Cortex of kidney (tissue), 1 donor: ENCODE results near the gene GRAMD2A.

Source experiments
- DNase-seq: peaks from one replicate; lab custom pipeline; 2025; lab: John Stamatoyannopoulos, UW

The GRAMD2A gene

DNA sequence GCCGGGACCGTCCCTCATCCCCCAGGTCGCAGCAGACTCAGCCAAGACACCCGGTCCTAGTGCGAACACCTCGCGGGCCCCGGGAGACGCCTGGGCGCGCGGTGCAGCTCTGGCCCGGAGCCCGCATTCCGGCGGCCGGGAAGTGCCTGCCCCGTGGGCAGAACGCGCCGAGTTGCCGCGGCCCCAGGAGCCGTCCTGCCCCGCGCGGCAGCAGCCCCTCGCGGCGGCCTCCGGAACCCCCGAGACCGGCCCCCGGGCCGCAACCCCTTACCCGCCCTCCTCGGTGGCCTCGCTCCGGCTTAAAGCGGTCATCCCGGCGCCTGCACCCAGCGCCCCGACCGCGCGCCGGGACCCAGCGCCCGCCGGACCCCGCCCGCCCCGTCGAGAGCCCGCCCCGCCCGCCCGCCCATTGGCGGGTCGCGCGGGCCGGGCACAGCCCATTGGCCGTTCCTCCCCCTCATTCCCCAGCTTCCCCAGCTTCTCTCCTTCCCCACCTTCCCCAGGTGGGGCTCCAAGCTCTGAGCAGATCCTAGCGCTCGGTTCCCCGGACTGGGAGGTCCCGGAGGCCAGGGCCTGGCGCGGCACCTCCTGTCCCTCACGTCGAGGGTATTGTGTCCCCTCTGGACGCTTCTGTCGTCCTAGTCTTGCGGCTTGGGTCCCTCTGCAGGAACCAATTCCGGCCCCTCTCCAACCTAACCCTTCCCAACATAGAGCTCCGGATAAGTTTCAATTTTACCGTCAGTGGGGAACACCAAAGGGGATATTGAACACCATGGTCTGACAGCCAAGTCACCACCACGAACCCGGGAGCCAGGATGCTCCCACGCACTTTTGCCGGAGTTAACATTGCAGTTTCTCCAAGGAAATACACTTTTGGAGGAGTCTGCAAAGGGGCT lies at the start of gene GRAMD2A:
TSS of gene GRAMD2A (minus strand) at position 328 of the 896 bp plus-strand sequence.
- no peak for DNase-seq

DNA sequence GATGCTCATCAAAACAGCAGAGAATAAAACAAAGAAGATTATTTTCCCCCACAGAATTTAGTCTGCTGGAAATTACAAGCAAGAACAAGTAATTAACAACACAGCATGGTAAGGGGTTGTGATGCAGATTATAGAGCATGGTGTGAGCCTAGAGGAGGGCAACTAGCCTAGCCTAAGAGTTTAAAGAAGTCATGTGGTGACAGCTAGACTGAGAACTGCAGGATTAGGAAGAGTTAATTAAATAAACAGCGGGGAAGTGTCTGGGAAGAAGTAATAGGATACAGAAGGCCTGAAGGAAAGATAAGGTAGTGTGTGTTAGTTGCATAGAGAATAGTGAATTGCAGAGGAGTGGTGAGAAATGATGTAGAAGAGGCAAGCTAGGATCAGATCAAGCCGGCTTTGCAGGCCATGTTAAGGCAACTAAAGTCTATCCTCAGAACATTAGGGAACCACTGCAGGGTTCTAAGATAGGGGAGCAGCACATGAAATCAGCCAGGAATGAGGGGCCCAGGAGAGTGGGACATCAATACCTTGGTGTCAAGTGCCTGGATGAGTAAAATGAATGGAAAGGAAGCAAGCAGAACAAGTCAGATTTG lies 45.3 kb upstream of the GRAMD2A start:
- DNase-seq = no peak

DNA sequence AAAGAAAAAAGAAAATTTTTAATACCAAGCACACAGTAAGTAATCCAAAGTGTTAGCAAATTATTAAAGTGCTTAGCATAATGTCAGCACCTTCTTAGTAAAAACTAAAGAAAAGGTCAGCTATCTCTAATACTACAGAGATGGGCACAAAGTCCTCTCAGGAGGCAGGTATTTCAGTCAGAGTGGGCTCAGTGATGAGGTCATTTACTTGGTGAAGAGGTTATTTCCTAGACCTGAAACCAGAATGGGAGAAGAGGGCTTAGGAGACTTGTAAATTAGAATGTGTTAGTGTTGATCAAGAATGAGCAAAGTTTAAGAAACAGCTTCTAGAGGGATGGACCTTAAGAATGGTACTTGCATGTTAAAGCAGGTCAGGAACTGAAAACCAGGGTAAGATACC lies 42.1 kb upstream of the GRAMD2A start:
- DNase-seq = no peak

DNA sequence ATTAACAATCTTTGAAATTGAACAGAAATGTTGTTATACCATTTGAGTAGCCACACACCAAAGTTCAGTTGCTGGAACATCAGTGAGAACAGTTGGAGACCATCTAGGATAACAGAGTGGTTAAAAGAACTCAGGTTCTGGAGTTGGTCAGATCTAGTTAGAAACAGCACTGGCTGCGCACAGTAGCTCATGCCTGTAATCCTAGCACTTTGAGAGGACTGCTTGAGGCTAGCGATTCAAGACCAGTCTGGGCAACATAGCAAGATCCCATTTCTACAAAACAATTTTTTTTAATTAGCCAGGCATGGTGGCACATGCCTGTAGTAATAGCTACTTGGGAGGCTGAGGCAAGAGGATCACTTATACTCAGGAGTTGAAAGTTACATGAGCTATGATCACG lies 41.0 kb upstream of the GRAMD2A start:
- DNase-seq = no peak

DNA sequence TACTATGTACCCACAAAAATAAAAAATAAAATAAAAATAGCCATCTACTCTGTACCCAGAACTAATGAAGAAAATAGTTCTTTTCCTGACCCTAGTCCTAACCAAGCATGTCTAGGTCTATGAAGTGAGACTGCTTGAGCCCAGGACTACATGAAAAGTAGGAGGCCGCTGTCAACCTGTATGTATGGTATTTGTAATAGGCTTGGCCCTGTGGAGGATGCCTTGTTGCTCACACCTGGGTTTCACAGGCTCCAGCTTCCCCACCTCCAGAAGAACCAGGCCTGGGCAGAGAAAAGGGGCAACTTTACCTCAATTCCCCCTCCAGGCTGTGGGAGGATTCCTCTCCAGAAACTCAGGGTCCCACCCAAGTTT lies 40.3 kb upstream of the GRAMD2A start:
- DNase-seq = no peak

DNA sequence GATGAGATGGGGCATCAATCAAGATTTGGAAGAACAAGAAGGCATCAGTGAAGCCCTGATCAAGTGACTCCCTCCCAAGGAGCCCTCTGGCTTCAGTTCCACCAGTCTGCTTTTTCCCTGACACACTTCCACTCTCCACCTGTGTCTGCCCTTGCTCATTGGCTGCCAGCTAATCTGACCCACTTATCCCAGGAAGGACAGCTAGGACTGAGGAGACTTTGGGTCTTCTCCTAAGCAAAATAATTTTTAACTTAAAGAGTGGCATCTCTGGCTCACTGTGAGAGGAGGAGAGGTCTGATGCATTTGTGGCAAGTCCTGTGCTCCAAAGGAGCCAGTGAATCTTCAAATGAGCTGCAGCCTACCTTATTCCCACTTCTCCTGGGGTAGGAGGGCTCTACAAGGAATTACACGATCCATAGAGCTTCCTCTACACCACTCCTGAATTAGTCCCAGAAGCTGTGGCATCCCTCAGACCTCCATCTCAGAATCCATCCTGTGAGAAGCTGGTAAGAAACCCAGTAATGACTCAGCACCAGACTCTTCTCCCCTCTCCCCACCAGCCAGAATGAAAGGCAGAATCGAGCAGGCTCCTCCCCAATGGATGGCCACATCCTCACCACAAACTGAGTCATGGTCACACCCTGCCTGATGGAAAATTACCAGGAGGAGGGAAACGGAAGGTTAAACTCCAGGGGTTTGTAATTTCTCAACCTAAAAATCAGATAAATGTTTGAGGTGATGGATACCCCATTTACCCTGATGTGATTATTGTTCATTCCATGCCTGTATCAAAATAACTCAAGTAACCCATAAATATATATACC lies 39.7 kb upstream of the GRAMD2A start:
- no peak for DNase-seq

DNA sequence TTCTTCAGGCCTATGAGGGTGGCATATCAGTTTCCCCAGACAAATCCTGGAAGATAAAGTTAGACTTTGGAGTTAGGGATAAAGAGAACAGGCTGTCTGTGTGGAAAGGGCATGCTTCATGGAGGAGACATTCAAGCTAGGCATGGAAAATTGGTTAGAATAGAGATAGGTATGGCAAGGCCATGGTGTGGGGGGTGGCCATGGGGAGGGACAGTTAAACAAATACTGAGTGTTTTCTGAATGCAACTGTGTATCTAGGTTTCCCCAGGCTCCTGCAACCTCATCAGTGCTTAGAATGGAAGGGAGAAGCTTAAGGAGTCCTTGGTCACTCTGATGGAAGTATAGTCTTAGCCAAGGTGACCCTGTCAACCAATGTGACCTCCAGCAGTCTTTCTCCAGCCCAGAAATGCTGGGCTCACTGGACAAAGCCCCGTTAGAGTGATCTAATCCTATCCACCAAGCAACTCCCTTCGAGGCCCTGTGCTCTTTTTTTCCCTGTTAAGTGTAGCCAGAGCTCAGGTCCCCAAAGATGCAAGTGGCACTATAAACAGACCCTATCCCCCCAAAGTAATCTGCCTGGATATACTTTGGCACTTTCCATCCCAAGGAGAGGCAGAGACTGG lies 38.9 kb upstream of the GRAMD2A start:
- no peak for DNase-seq

DNA sequence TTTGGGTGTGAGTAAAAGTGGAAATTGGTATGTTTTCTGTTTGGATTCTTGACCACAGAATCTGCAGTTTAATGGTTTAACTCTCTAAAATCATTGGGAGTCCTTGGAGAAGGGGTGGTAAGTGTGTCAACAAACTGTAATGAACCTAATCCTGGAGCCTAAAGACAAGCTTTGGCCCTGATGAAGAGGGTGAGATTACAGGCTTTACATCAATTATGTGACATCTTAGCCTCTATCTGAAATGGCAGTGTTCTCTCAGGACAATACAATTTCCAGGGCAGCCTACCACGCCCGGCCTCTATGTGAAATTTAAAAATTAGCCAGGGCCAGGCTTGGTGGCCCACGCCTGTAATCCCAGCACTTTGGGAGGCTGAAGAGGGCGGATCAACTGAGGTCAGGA lies 37.7 kb upstream of the GRAMD2A start:
- no peak for DNase-seq

DNA sequence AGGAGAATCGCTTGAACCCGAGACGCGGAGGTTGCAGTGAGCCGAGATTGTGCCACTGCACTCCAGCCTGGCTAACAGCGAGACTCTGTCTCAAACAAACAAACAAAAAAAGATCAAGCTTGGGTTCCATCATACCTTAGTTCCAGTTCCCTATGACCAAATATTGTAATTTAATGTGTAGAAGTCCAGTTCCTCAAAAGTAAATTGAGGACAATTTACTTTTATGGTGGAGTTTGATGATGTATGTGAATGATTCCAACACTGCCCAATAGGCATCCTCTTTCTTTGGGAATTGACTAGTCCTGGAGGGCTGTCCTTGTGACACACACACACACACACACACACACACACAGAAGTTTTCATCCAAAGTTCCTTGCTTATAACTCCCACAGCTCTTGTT lies 36.2 kb upstream of the GRAMD2A start:
- no peak for DNase-seq

DNA sequence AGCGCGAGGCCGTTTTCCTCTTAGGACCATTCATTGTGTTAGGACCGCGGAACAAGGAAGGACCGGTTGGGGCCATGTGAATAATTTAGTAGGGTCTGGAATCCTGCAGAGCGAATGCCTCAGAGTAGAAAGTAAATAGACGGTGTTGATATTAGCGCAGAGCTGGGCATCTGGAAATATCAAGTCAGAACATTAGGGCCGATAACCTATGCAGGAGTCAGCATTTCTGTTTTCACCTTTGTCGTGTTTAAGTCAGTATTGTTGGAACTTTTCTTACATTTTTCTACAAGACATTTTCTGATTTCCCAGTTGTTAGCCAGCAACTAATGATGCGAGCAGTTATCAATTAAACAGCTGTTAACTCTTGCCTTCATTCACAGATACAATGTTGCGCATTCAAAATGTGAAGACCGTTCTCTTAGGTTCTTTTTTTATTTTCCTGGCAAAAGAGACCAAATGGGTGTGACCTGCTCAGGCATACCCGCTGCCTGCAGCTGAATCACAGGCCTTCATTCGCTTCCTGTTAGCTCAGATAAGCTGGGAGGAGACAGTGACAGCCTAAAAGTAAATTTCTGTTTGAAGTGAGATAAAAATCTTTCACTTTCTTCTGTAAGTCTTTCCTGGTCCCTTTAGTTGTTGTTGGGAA lies 34.4 kb upstream of the GRAMD2A start:
- no peak for DNase-seq

DNA sequence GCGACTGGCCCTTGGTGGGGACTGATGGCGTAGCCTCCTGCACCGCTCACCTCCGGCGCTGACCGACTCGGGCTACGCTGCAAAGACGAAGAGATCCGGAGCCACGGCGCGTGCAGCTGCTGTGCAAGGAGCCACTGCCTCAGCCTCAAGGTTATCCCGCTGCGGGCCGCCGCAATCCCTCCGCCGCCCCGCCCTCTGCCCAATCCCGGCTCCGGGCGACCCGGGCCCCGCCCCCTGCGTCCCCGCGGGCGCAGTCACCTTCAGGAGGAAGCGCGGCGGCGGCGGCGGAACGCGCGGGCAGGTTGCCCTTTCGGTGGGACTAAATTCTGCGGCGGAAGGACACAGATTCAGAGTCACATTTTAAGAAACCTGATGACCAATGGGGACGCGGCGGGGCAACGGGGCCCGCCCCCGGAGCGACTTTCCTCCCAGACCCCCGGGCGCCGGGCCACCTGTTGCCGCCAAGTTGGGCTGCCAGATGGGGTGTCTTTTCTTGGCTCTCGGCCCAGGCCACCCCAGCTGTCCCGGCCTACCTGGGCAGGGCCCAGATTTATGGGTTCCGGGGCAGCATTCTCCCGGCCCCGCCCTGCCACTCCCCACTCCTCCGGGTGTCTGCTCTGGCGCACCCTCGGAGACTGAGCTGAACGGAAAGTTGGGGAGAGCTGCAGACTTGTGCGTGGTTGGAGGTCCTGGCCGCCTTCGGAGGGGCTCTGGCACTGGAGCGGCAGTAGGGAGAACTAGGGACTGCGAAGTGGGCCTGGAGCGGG lies 33.7 kb upstream of the GRAMD2A start, which contains the start of gene PKM:
TSS of gene PKM (minus strand) at position 125 of the 767 bp plus-strand sequence. CDS start 12,093 bp downstream, outside the sequence.
- DNase-seq = peak; percentile 80

DNA sequence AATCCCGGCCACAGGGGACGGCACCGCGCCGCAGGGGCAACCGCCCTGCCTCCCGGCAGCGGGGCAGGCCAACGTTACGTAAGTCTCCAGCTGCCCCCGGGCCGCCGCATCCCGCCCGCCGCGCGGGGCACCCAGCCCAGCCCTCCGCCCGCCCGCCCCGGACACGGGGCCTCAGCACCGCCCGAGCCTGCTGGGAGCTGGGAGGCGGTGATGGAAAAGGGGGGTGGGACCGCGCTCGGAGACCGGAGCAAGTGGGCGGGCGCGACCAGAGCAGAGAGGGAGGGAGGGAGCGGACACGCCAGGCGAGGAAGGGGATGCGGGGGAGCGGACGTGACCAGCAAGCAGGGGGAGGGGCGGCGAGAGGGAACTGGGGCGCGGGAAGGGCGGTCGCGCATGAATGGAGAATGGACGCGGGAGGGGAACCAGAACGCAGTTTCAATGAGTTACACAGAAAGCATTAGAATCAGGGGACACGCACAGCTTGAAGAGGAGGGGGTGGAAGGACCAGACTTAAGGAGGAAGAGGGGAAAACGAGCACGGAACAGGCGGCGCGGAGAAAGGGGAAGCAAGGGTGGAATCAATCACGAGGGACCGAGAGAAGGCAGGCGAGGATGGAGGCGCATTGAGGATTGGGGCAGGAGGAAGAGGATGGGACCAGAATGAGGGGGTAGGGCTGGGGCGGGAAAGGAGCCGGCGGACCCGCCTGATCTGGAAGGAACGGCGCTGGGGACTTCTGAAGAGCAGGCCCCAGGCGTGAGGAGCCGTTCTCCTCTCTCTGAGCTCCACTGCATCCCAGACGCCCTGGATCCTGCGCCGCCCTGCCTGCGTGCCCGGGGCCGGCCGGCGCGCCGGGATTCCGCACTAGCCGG lies 32.8 kb upstream of the GRAMD2A start:
- peak; percentile 39 for DNase-seq

DNA sequence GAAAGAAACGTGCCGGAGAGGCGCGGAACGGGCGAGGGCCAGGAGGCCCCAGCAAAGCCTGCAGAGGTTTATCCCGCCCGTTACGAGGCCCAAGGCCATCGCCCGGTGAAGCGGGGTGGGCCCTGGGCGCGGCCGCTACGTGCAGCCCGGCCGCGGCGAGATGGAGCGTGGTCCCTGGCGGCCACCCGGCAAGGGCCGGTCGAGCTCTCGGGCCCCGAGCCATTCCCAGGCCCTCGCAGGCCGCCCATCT lies 32.3 kb upstream of the GRAMD2A start:
- no peak for DNase-seq

DNA sequence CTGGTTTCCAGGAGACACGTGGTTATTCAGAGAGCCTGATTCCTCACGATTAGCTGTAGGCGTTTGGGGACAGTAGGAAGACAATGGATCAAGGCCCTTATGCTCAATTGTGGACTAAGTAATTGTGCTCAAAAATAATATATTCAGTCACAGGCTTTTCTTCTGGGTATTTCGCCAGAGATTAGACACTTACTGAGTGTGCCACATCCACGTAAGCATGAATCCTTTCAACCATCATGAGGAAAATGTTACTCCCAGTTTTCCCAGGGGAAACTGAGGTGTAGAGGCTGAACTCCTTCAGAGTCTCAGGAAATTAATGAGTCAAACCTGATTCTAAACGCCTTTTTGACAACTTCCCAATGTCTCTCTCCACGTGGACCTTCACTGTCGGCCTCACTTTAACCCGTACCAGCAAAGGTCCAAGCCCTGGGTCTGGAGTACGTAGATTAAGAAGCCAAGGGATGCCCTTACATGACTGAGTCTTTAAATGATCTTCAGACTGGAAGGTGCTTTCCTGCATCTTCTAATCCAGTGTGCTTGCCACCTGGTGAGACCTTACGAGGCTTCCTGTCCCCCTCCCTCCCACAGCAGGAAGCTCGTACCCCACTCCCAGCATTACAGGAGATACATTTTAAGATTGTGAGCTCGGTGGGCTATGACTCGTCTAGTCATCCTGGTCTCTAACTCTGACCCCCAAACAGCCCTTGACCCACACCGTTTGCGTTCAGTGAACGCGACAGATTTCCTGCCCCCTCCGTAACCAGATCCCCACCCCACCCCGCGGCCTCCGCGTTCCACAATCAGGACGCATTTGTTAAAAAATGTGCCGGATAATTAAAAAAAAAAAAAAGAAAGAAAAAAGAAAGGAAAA lies 31.7 kb upstream of the GRAMD2A start:
- no peak for DNase-seq

DNA sequence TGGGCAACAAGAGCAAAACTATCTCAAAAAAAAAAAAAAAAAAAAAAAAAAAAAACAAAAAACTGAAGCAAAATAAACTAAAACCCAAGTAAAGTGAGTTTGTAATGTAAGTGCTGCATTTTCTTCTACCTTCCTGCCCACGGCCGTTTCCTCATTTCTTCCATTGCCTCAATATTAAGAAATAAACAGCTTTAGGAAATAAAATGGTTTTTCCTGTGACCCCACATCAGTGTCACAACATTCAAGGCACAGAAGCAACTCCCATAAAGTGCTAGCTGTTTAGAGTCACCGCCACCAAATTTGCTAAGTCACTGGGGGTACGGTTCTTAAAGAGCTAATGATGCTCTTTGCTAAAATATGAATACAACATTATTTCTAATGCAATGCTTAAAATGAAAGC lies 30.1 kb upstream of the GRAMD2A start:
- no peak for DNase-seq

DNA sequence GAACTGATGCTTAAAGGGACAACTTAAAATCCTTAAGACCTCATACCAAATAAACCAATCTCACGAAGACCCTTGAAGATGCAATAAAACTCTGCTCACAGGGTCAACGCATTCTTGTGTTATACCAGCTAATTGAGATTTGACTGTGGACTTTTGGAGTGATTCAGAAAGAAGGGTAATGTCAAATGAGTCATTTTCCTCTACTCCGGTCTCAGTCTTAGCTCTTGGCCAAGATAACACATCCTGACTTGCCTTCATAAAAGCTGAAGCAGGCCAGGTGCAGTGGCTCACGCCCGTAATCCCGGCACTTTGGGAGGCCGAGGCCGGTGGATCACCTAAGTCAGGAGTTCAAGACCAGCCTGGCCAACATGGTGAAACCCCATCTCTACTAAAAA lies 29.6 kb upstream of the GRAMD2A start:
- DNase-seq = no peak

DNA sequence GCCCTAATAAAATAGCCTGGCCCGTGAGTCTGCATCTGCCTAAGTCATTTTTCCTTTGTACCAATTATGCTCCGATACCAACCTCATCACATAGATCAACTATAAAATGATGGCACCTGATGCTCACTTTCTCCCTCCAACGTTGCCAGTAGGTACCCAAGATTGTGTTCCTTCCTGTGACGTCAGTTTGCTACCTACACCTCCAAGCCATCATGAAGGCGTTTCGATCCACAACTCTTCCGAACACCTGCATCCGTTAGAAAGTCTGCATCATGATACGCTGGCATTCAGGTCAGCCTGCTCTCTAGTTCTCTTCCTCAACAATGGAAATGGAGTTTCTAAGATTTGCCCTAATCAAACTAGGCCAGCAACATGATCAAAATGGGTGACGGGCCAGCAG lies 25.7 kb upstream of the GRAMD2A start:
- DNase-seq = no peak

DNA sequence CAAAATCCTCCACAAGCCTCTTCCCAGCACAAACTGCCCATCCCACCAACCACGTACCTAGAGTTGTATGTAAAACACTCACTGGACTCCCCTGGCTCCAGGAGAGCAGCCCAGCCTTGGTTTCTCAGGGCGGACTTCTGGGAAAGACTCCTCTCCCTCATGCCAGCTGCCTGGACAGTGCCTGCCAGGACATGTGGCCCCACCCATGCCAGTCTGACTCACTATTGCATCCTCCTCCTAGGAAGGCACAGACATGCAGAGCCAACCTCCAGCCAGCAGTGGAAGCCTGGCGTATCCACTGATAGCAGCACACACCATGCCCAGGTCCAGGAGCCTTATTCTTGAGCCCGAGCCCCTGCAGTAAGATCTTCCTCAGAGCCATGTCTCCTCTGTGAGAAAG lies 24.8 kb upstream of the GRAMD2A start:
- DNase-seq = no peak

DNA sequence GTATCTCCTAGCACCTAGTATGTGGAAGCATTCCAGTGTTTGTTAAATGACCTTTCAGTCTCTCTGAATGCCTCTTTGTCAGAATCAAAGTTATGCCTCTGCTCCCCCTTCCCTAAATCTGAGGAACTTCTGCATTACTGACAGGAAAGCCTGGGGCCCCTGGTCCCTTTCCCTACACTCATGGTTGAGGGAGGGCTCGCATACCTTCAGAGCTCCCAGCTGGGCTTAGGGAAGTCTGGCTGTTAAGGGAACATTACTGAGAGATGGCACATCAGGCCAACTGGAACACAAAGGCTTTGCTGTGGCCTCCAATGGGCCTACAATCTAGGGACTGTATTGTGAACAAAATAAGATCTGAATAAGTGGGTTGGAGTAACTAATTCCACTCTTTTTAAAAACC lies 23.1 kb upstream of the GRAMD2A start:
- no peak for DNase-seq
